Activated CD4-positive, alpha-beta memory T cell treated with anti-CD3 and anti-CD28 coated beads, Interleukin-2, amount 10 ng/mL, durations not matched to agents 7 days and 5 days (primary cell): Measurements from ENCODE around the gene GRIPAP1. TPM values are rescaled to one million over a fixed set of nuclear protein-coding genes. Genes with fewer than 3 reads are reported as not detected.
A peak's percentile ranks its signal among the peaks of the same experiment; 100 is the strongest.
"Not testable (repeated sequence)": the region's sequence is repeated elsewhere in the genome, so short reads cannot be mapped to it uniquely, and the experiment has no call there.

Experiments used
- CTCF ChIA-PET: fragments of 350-600 bp; sonication (Branson Sonifier 250); formaldehyde crosslinking; loops from one replicate; lab custom pipeline; 2021; ENCODE audit warnings: antibody characterized with exemption, inconsistent platforms; lab: Charles Lee
- POLR2A ChIA-PET: fragments of 350-600 bp; sonication (Branson Sonifier 250); formaldehyde crosslinking; loops from one replicate; lab custom pipeline; 2021; ENCODE audit warnings: antibody characterized with exemption; lab: Charles Lee
- DNase-seq: peaks from one replicate; pipeline ENCODE4 v3.0.0-alpha.2; 2020
- H3K27ac Mint-ChIP-seq: one replicate; pipeline ENCODE4 v1.8.0; 2021; ENCODE audit warnings: mild to moderate bottlenecking, mixed read lengths
- H3K27me3 Mint-ChIP-seq: one replicate; pipeline ENCODE4 v1.8.0; 2021; ENCODE audit warnings: mixed read lengths
- H3K36me3 Mint-ChIP-seq: one replicate; pipeline ENCODE4 v1.8.0; 2021; ENCODE audit warnings: low read depth, mixed read lengths
- H3K4me1 Mint-ChIP-seq: one replicate; pipeline ENCODE4 v1.8.0; 2021; ENCODE audit warnings: mixed read lengths
- H3K4me3 Mint-ChIP-seq: one replicate; pipeline ENCODE4 v1.8.0; 2021; ENCODE audit warnings: mild to moderate bottlenecking, mixed read lengths
- H3K9me3 Mint-ChIP-seq: one replicate; pipeline ENCODE4 v1.8.0; 2021; ENCODE audit warnings: mixed read lengths
- total RNA-seq, 2 experiments: library from RNA; stranded (reverse); gene quantifications; one replicate each; pipeline ENCODE4 v1.2.3, GENCODE V29; 2021

The GRIPAP1 gene
- total RNA-seq, 2 experiments from 2014 or later, result 104 to 116 TPM

GRCh38 chrX:48983081-48983480 lies 19.0 kb downstream of the GRIPAP1 start:
- peaks cover 51% of the 10 kb centered on the region for H3K36me3 Mint-ChIP-seq
- H3K27ac Mint-ChIP-seq, result no peak overlapping the region
- no peak for DNase-seq
- no peaks in the 10 kb centered on the region for H3K9me3 Mint-ChIP-seq
- no peak overlapping the region for H3K4me3 Mint-ChIP-seq
- ChIA-PET POLR2A (no interaction called here), CTCF (no interaction called here)
- peaks cover 2% of the 10 kb centered on the region for H3K4me1 Mint-ChIP-seq
- H3K27me3 Mint-ChIP-seq, result no peaks in the 10 kb centered on the region

DNA sequence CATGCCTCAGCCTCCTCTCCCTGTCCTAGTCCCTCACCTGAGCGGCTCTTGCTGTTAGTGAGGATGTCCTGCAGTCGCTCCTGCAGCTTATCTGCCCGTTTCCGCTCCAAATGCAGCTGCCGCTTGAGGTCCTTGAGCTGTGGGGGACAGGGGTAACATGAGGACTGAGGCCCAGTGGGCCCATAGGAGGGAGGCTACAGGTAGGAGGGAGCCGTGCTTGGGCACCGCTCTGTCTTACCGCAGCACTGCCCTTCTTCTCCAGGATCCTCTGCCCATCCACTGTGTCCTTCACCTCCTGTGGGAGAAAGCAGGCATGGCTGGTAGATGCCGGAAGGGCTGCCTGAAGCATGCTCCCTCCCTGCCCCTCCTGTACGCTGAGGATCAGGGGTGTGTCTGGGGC lies 20.9 kb downstream of the GRIPAP1 start:
- Mint-ChIP-seq H3K4me3 (no peak overlapping the region), H3K4me1 (peaks cover 2% of the 10 kb centered on the region), H3K27me3 (no peaks in the 10 kb centered on the region), H3K27ac (no peak overlapping the region), H3K9me3 (no peaks in the 10 kb centered on the region), H3K36me3 (peaks cover 58% of the 10 kb centered on the region)
- ChIA-PET POLR2A (no interaction called here), CTCF (no interaction called here)
- DNase-seq, result no peak

DNA sequence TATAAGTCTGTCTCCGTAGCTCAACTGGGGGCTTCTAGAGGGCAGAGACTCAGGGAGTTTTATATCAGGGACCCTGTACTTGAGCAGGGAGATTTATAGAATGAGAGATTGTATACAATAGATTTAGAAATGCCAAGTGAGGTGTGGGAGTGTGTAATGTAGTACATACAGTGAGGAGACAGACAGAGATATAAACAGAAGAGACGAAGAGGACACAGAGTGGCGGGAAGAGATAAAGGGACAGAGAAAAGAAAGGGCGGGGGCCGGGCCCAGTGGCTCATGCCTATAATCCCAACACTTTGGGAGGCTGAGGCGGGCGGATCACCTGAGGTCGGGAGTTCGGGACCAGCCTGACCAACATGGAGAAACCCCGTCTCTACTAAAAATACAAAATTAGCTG lies 21.7 kb downstream of the GRIPAP1 start:
- H3K4me1 Mint-ChIP-seq, CTCF ChIA-PET, DNase-seq, H3K27me3 Mint-ChIP-seq, H3K4me3 Mint-ChIP-seq, H3K27ac Mint-ChIP-seq, H3K9me3 Mint-ChIP-seq, POLR2A ChIA-PET: not testable (repeated sequence)
- peaks cover 60% of the 10 kb centered on the region for H3K36me3 Mint-ChIP-seq

DNA sequence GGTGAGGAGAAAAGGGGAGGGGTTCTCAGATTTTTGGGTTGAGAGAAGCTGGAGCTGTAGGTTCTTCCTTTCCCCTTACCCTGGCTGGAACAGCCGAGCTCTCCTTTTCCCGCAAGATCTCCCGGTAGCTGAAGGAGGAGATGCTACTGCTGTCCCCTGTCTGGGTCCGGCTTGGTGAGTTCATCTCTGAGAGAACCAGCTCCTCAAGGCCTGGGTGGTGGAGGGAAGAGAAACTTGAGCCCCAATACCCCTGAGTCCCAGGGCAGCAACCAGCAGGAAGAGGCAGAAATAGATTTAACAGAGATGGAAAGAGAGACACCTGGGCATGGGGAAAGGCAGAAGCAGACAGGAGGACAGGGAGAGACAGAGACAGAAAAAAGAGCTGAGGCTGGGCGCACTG lies 23.8 kb downstream of the GRIPAP1 start:
- Mint-ChIP-seq H3K4me3 (no peak overlapping the region), H3K36me3 (peaks cover 61% of the 10 kb centered on the region), H3K4me1 (peaks cover 11% of the 10 kb centered on the region), H3K9me3 (no peaks in the 10 kb centered on the region), H3K27ac (no peak overlapping the region), H3K27me3 (no peaks in the 10 kb centered on the region)
- CTCF ChIA-PET, result no interaction called here
- no peak for DNase-seq
- POLR2A ChIA-PET, result interaction anchor here (0.6 kb wide), 1 partner anchor 155 kb away, joined by 4 read pairs; no protein-coding TSS in a partner anchor

DNA sequence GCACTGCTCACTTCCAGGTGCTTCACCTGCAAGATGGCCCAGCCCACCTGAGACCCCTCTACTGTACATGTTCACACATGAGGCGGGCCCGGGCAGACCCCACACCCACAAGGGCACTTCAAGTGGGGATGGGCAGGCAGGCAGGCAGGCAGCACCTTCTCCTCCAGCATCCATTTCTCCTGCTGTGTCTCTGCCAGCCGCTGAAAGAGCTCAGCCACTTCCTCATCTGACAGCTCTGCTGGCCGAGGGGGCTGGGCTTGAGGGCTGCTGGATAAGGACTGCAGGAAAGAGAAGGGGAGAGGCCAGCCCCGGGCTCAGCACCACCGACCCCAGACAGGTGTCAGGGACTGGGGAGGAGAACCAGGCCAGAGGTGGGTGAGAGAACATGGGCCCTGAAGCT lies 26.0 kb downstream of the GRIPAP1 start:
- Mint-ChIP-seq H3K27ac (peak overlapping the region; percentile 26), H3K36me3 (peaks cover 56% of the 10 kb centered on the region), H3K4me3 (no peak overlapping the region), H3K9me3 (no peaks in the 10 kb centered on the region), H3K4me1 (peaks cover 23% of the 10 kb centered on the region), H3K27me3 (no peaks in the 10 kb centered on the region)
- CTCF ChIA-PET, result no interaction called here
- POLR2A ChIA-PET, result no interaction called here
- DNase-seq, result no peak

DNA sequence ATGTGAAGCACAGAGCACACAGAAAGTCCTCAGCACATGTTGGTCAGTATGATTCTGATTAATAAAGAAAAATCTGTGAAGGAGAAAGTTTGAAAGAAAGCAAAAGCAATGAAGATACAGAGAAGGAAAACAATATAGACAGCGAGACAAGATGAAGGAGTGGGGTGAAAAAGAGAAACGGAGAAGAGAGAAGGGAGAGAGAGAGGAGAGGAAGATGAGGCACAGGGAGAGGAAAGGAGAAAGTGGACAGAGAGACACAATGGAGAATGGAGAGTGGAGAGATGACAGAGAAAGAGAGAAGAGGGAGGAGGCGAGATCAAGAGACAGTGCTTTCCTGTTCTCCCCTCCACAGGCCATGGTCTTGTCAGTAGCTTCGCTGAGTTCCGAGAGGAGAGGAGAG lies 26.5 kb downstream of the GRIPAP1 start:
- DNase-seq, result no peak
- Mint-ChIP-seq H3K4me3 (no peak overlapping the region), H3K27me3 (no peaks in the 10 kb centered on the region), H3K9me3 (no peaks in the 10 kb centered on the region), H3K36me3 (peaks cover 52% of the 10 kb centered on the region), H3K4me1 (peaks cover 23% of the 10 kb centered on the region), H3K27ac (peak overlapping the region; percentile 47)
- CTCF ChIA-PET, result no interaction called here
- POLR2A ChIA-PET, result no interaction called here

- no peaks in the 10 kb centered on the region for H3K27me3 Mint-ChIP-seq
- H3K36me3 Mint-ChIP-seq, result peaks cover 48% of the 10 kb centered on the region
- POLR2A ChIA-PET, result interaction anchor here (2.0 kb wide), 1 partner anchor 17 kb away, joined by 6 read pairs; no protein-coding TSS in a partner anchor
Measured at GRCh38 chrX:48975041-48975440, 27.0 kb downstream of the GRIPAP1 start.

DNA sequence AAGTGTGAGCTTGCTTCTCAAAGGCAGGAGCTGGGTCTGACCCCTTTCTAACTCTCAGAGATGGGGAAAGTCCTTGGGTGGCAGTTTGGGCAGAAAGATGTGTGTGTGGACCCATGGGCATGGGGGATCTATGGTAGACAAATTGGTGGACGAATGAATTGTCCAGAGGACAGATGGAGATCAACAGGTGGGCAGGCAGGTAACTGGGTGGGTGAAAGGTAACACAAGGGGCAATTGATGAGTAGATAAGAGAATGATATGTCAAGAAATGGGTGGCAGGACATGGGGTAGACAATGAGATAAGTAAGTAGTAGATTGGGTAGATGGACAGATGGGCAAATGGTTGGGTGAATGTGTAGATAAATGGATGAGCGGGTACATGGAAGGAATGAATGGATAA lies 27.5 kb downstream of the GRIPAP1 start:
- Mint-ChIP-seq H3K36me3 (peaks cover 46% of the 10 kb centered on the region), H3K27me3 (no peaks in the 10 kb centered on the region), H3K27ac (no peak overlapping the region), H3K4me1 (peaks cover 23% of the 10 kb centered on the region), H3K9me3 (no peaks in the 10 kb centered on the region), H3K4me3 (no peak overlapping the region)
- ChIA-PET CTCF (no interaction called here), POLR2A (interaction anchor here (2.0 kb wide), 1 partner anchor 16 kb away, joined by 6 read pairs; no protein-coding TSS in a partner anchor)
- DNase-seq, result no peak

More at GRCh38 chrX:48975041-48975440, 27.0 kb downstream of the GRIPAP1 start:
- H3K4me3 Mint-ChIP-seq, result no peak overlapping the region
- no peaks in the 10 kb centered on the region for H3K9me3 Mint-ChIP-seq
- H3K27ac Mint-ChIP-seq, result no peak overlapping the region
- CTCF ChIA-PET, result no interaction called here
- no peak for DNase-seq
- peaks cover 23% of the 10 kb centered on the region for H3K4me1 Mint-ChIP-seq

- POLR2A ChIA-PET, result interaction anchor here (2.0 kb wide), 1 partner anchor 16 kb away, joined by 6 read pairs; no protein-coding TSS in a partner anchor
- peaks cover 46% of the 10 kb centered on the region for H3K36me3 Mint-ChIP-seq
- no peaks in the 10 kb centered on the region for H3K27me3 Mint-ChIP-seq
- no peaks in the 10 kb centered on the region for H3K9me3 Mint-ChIP-seq
- no peak for DNase-seq
- H3K4me3 Mint-ChIP-seq, result no peak overlapping the region
- CTCF ChIA-PET, result interaction anchor here (0.9 kb wide), 1 partner anchor 10 kb away, joined by 4 read pairs; no protein-coding TSS in a partner anchor
- H3K4me1 Mint-ChIP-seq, result peaks cover 23% of the 10 kb centered on the region
- no peak overlapping the region for H3K27ac Mint-ChIP-seq
Measured at GRCh38 chrX:48974033-48974432, 28.0 kb downstream of the GRIPAP1 start.

- Mint-ChIP-seq H3K27ac (no peak overlapping the region), H3K36me3 (peaks cover 31% of the 10 kb centered on the region)
- DNase-seq, result peak; percentile 30
Measured at GRCh38 chrX:48972220-48973164, 29.6 kb downstream of the GRIPAP1 start.

DNA sequence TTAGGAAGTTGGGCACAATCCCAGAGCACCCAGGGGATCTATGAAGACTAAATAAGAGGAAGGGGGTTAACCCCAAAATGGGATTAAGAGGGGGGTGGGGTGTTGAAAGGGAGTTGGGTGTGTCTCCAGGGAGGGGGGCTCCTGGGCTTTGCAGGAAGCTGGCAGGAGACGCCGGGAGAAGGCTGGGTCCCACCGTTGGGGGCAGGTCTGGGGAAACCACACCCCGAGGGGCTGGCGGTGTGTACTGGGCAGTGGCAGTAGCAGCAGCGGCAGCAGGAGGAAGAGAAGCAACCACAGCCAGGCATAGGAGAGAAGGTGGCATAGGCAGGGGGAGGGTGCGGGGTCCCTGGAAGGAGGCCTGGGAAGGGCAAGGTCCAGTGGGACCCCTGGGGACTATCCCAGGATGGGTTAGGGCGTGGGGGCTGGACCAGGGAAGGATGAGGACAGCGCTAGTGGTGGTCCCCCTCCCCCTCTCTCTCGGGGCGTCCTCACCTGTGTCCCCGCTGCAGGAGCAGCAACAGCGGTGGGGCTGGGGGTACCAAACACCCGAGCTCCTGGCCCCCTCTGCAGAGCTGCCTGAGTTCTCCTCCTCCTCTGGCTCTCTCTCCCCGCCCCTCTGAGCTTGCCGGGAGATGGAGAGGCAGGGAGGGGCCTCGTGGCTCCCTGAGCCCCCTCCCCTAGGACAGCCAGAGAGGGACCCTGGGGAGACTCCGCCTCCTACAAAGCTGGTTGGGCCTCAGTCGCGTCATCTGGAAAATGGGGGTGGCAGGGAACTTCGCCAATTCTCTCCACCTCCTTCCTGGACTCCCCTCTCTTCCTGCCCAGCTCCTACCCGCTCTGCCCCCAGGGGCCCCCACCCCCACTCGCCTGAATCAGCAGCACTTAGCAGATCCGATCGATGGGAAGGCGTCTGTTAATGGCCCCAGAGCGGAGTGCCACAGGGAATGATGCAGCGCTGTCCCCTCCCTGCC lies 30.5 kb downstream of the GRIPAP1 start, which contains the start of gene KCND1:
Gene KCND1 (minus strand): TSS at position 596 of the 971 bp plus-strand sequence. CDS start 1,573 bp downstream, outside the sequence.
- DNase-seq, result no peak
- Mint-ChIP-seq H3K36me3 (peaks cover 29% of the 10 kb centered on the region), H3K4me3 (no peak within 1 kb of the TSS), H3K4me1 (peaks cover 20% of the 10 kb centered on the region), H3K27me3 (no peaks in the 10 kb centered on the region), H3K9me3 (no peaks in the 10 kb centered on the region), H3K27ac (no peak within 1 kb of the TSS)
- POLR2A ChIA-PET, result interaction anchor here (0.9 to 1.4 kb wide), 4 partner anchors 13 to 18 kb away, joined by 3 to 5 read pairs (median 4); no protein-coding TSS in a partner anchor
- CTCF ChIA-PET, result interaction anchor here (1.1 kb wide), 1 partner anchor 42 kb away, joined by 3 read pairs; no protein-coding TSS in a partner anchor

More at GRCh38 chrX:48972220-48973164, 29.6 kb downstream of the GRIPAP1 start:
- CTCF ChIA-PET, result interaction anchor here (0.6 to 1.1 kb wide), 2 partner anchors 30 to 41 kb away, joined by 3 read pairs; no protein-coding TSS in a partner anchor
- POLR2A ChIA-PET, result interaction anchor here (0.6 to 1.4 kb wide), 5 partner anchors 14 to 30 kb away, joined by 3 to 5 read pairs (median 4); no protein-coding TSS in a partner anchor
- Mint-ChIP-seq H3K4me3 (no peak overlapping the region), H3K4me1 (peaks cover 20% of the 10 kb centered on the region), H3K27me3 (no peaks in the 10 kb centered on the region), H3K9me3 (no peaks in the 10 kb centered on the region)

DNA sequence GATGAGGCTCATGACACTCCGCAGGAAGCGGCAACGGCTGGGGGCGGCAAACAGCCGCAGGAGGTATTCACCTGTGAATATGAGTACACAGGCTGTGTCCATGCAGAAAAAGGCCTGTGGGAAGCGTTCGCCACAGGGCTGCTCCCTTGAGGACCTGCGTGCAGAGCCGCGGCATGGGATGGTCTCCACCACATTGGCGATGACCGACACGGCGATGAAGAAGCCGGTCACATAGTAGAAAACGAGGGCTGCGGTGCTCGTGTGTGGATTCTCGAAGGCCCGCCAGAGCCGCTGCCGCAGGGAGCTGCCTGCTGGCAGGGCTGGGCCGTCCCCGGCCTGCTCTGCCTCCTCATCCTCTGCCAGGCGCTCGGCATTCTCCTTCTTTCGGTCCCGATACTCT lies 32.6 kb downstream of the GRIPAP1 start:
- H3K27me3 Mint-ChIP-seq, result no peaks in the 10 kb centered on the region
- H3K4me3 Mint-ChIP-seq, result no peak overlapping the region
- H3K27ac Mint-ChIP-seq, result no peak overlapping the region
- peaks cover 15% of the 10 kb centered on the region for H3K36me3 Mint-ChIP-seq
- DNase-seq, result no peak
- ChIA-PET POLR2A (interaction anchor here (1.7 kb wide), 1 partner anchor 11 kb away, joined by 6 read pairs; no protein-coding TSS in a partner anchor), CTCF (no interaction called here)
- H3K9me3 Mint-ChIP-seq, result no peaks in the 10 kb centered on the region
- H3K4me1 Mint-ChIP-seq, result peaks cover 13% of the 10 kb centered on the region
